ENCODE data around the gene MYOD1.

The MYOD1 gene

GRCh38 chr11:17719028-17719937 is at the start of gene MYOD1:
MYOD1 (plus strand) TSS chr11:17719571; CDS start chr11:17719783, 212 bp downstream.
- DNase-seq: no peak

- DNase-seq: no peak
Observed at GRCh38 chr11:17672469-17672868, 46.9 kb upstream of the MYOD1 start.

GRCh38 chr11:17673951-17674350 is 45.4 kb upstream of the MYOD1 start:
- no peak for DNase-seq

GRCh38 chr11:17682848-17683247 is 36.5 kb upstream of the MYOD1 start:
- DNase-seq: no peak

- DNase-seq: no peak
Observed at GRCh38 chr11:17683377-17684161, 35.8 kb upstream of the MYOD1 start.

GRCh38 chr11:17684550-17684949 is 34.8 kb upstream of the MYOD1 start:
- DNase-seq: no peak

- DNase-seq: no peak
Observed at GRCh38 chr11:17686231-17686980, 33.0 kb upstream of the MYOD1 start.

- no peak for DNase-seq
Observed at GRCh38 chr11:17687946-17688670, 31.3 kb upstream of the MYOD1 start.

- no peak for DNase-seq
Observed at GRCh38 chr11:17691550-17691949, 27.8 kb upstream of the MYOD1 start.

- DNase-seq: no peak
Observed at GRCh38 chr11:17691976-17692375, 27.4 kb upstream of the MYOD1 start.

- DNase-seq: no peak
Observed at GRCh38 chr11:17692931-17693330, 26.4 kb upstream of the MYOD1 start.

GRCh38 chr11:17693531-17693930 is 25.8 kb upstream of the MYOD1 start:
- DNase-seq: no peak

- DNase-seq: no peak
Observed at GRCh38 chr11:17694494-17695110, 24.8 kb upstream of the MYOD1 start.

GRCh38 chr11:17695454-17696441 is 23.6 kb upstream of the MYOD1 start:
- DNase-seq: no peak

- DNase-seq: no peak
Observed at GRCh38 chr11:17696741-17697140, 22.6 kb upstream of the MYOD1 start.

- no peak for DNase-seq
Observed at GRCh38 chr11:17697175-17697949, 22.0 kb upstream of the MYOD1 start.

GRCh38 chr11:17699147-17700114 is 19.9 kb upstream of the MYOD1 start:
- no peak for DNase-seq
